Breast epithelium (tissue), 4 donors: ENCODE measurements around the gene FHOD3. TPM values are rescaled to one million over a fixed set of nuclear protein-coding genes. Genes with fewer than 3 reads are reported as not detected.

Experiments used
- DNase-seq, 2 donors: peaks; one replicate each; pipeline ENCODE4 v3.0.0-alpha.2; 2019; ENCODE audit warnings: low spot score in 2 of 2
- H3K27ac ChIP-seq, 2 donors: fragments of 200-600 bp; sonication (generic) in 1 of 2; one replicate each; pipeline ENCODE4 v1.5.1; 2016 to 2019; ENCODE audit warnings: mild to moderate bottlenecking in 1 of 2
- H3K27me3 ChIP-seq, 2 donors: fragments of 200-600 bp; sonication (generic) in 1 of 2; one replicate each; pipeline versions ENCODE4 v1.5.1 to v1.6.0; 2017 to 2019; ENCODE audit warnings: control low read depth in 1 of 2, mild to moderate bottlenecking in 1 of 2
- H3K36me3 ChIP-seq: fragments of 200-600 bp; one replicate; pipeline ENCODE4 v1.5.1; 2019
- H3K4me1 ChIP-seq, 2 donors: fragments of 200-600 bp; sonication (generic); one replicate each; pipeline ENCODE4 v1.5.1; 2016 to 2019; ENCODE audit warnings: control low read depth in 1 of 2
- H3K4me3 ChIP-seq, 3 donors: fragments of 200-600 bp; sonication (generic); 1 replicate in 2 of 3; 2 replicates in 1 of 3; pipeline ENCODE4 v1.5.1; 2016 to 2019; ENCODE audit warnings: mild to moderate bottlenecking in 3 of 3, moderate library complexity in 2 of 3
- H3K9me3 ChIP-seq, 2 donors: fragments of 200-600 bp; sonication (generic) in 1 of 2; one replicate each; pipeline ENCODE4 v1.5.1; 2016 to 2019; ENCODE audit warnings: control low read depth in 1 of 2
- CTCF ChIP-seq, 3 donors: fragments of 450-650 bp; IDR thresholded peaks; one replicate each; pipeline ENCODE4 v1.5.1; 2016 to 2017; ENCODE audit warnings: antibody characterized with exemption in 3 of 3, mild to moderate bottlenecking in 3 of 3, moderate library complexity in 3 of 3
- POLR2A ChIP-seq: fragments of 450-650 bp; IDR thresholded peaks from one replicate; pipeline ENCODE4 v1.6.1; 2016; ENCODE audit warnings: antibody characterized with exemption, mild to moderate bottlenecking, moderate library complexity
- POLR2AphosphoS5 ChIP-seq, 3 donors: sonication (generic); formaldehyde crosslinking; IDR thresholded peaks; one replicate each; pipeline ENCODE4 v1.6.1; 2017; ENCODE audit warnings: antibody characterized with exemption in 3 of 3
- intact Hi-C: fragments of 100-400 bp; cut with DNase I; formaldehyde crosslinking; loops from one replicate; pipeline ENCODE4 v1.15.1; 2023; ENCODE audit warnings: low total_unique reads
- total RNA-seq, 3 donors: library from RNA; depleted of rRNA; stranded (reverse); fragments of >200 nt; gene quantifications; one replicate each; pipeline ENCODE4 v1.1.0, GENCODE V29; 2016

The FHOD3 gene
- total RNA-seq, 3 donors from 2014 or later, result 1.9 to 13.1 (median 13.0) TPM

GRCh38 chr18:36501100-36501499, 203.6 kb downstream of the FHOD3 start:
- intact Hi-C loops, result no loop called here
- DNase-seq, result no peak
- no peaks in the 10 kb centered on the region for H3K9me3 ChIP-seq
- H3K27me3 ChIP-seq, result no peaks in the 10 kb centered on the region
- TF ChIP-seq POLR2AphosphoS5 (IDR thresholded peaks at IDR 0.05), result no peak
- TF ChIP-seq POLR2A, result no peak
- TF ChIP-seq CTCF (IDR thresholded peaks at IDR 0.05), result no peak
- H3K36me3 ChIP-seq, result no peaks in the 10 kb centered on the region
- H3K4me1 ChIP-seq, result no peaks in the 10 kb centered on the region
- H3K27ac ChIP-seq, result no peak overlapping the region
- H3K4me3 ChIP-seq, result no peak overlapping the region

GRCh38 chr18:36503477-36503876, 206.0 kb downstream of the FHOD3 start:
- Histone ChIP-seq H3K4me3 (no peak overlapping the region), H3K9me3 (no peaks in the 10 kb centered on the region)

GRCh38 chr18:36504928-36505327, 207.4 kb downstream of the FHOD3 start:
- Histone ChIP-seq H3K9me3 (no peaks in the 10 kb centered on the region), H3K27ac (no peak overlapping the region), H3K36me3 (no peaks in the 10 kb centered on the region), H3K27me3 (no peaks in the 10 kb centered on the region), H3K4me1 (no peaks in the 10 kb centered on the region), H3K4me3 (no peak overlapping the region)
- TF ChIP-seq POLR2A (no peak), CTCF (IDR thresholded peaks at IDR 0.05) (no peak), POLR2AphosphoS5 (IDR thresholded peaks at IDR 0.05) (no peak)
- no peak for DNase-seq
- intact Hi-C loops, result no loop called here

More at GRCh38 chr18:36503477-36503876, 206.0 kb downstream of the FHOD3 start:
- no peaks in the 10 kb centered on the region for H3K36me3 ChIP-seq
- no peak for TF ChIP-seq POLR2AphosphoS5 (IDR thresholded peaks at IDR 0.05)
- no peak for TF ChIP-seq POLR2A
- no peak for TF ChIP-seq CTCF (IDR thresholded peaks at IDR 0.05)
- H3K27ac ChIP-seq, result no peak overlapping the region
- intact Hi-C loops, result no loop called here
- H3K27me3 ChIP-seq, result no peaks in the 10 kb centered on the region
- no peak for DNase-seq
- no peaks in the 10 kb centered on the region for H3K4me1 ChIP-seq

- H3K4me3 ChIP-seq, result no peak overlapping the region
- H3K27me3 ChIP-seq, result no peaks in the 10 kb centered on the region
- DNase-seq, result no peak
- no peaks in the 10 kb centered on the region for H3K4me1 ChIP-seq
- no peaks in the 10 kb centered on the region for H3K36me3 ChIP-seq
- TF ChIP-seq POLR2A (no peak), POLR2AphosphoS5 (IDR thresholded peaks at IDR 0.05) (no peak), CTCF (IDR thresholded peaks at IDR 0.05) (no peak)
- no peak overlapping the region for H3K27ac ChIP-seq
- no peaks in the 10 kb centered on the region for H3K9me3 ChIP-seq
- intact Hi-C loops, result no loop called here
Observed at GRCh38 chr18:36505665-36506064, 208.2 kb downstream of the FHOD3 start.

- DNase-seq, result no peak
- H3K4me1 ChIP-seq, result no peaks in the 10 kb centered on the region
- H3K9me3 ChIP-seq, result no peaks in the 10 kb centered on the region
- H3K27me3 ChIP-seq, result no peaks in the 10 kb centered on the region
- intact Hi-C loops, result no loop called here
- H3K36me3 ChIP-seq, result no peaks in the 10 kb centered on the region
- TF ChIP-seq CTCF (IDR thresholded peaks at IDR 0.05), result no peak
- TF ChIP-seq POLR2A, result no peak
- no peak for TF ChIP-seq POLR2AphosphoS5 (IDR thresholded peaks at IDR 0.05)
- no peak overlapping the region for H3K27ac ChIP-seq
- H3K4me3 ChIP-seq, result no peak overlapping the region
Observed at GRCh38 chr18:36509646-36510197, 212.2 kb downstream of the FHOD3 start.
